ENCODE measurements around the gene DDX56.
"Not testable (repeated sequence)": the region's sequence is repeated elsewhere in the genome, so short reads cannot be mapped to it uniquely, and the experiment has no call there.

The DDX56 gene

DNA sequence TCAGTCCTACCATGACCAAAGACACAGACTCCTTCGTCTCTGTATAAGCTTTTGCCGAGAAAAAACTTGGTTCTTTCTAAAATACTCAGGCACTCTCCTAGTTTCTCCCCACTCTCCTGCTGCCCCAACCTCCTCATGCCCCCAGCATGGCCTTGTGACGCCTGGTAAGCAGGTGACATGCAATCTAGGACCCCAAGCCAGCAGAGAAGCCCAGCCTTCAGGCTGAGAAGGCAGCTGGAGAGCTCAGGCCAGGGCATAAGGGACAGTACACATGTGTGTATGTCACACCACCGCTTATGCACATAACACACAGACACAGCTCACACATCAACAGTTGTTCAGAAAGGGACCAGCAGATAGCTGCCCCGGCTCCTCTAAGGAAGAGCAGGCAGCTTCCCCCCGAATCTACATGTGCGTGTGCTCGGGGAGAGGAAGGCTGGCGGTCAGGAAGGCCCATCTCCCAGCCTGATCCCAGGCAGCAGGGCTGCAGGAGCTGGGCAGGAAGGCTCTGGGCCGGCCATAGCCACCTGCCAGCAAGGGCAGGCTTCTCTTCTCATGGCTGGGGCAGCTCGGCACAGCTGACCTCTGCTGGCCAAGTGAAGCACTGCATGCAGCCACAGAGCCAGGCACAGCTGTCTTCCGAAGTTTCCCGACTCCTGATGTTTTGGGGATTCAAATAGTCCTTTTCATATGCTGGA is 8.5 kb downstream of the DDX56 start:
- peaks cover 48% of the 10 kb centered on the region for H3K36me3 ChIP-seq
- H3K9me3 ChIP-seq, result no peaks in the 10 kb centered on the region
- H3K27ac ChIP-seq, result peak overlapping the region; percentile 73
- no peaks in the 10 kb centered on the region for H3K27me3 ChIP-seq
- TF ChIP-seq, protein P1, sequence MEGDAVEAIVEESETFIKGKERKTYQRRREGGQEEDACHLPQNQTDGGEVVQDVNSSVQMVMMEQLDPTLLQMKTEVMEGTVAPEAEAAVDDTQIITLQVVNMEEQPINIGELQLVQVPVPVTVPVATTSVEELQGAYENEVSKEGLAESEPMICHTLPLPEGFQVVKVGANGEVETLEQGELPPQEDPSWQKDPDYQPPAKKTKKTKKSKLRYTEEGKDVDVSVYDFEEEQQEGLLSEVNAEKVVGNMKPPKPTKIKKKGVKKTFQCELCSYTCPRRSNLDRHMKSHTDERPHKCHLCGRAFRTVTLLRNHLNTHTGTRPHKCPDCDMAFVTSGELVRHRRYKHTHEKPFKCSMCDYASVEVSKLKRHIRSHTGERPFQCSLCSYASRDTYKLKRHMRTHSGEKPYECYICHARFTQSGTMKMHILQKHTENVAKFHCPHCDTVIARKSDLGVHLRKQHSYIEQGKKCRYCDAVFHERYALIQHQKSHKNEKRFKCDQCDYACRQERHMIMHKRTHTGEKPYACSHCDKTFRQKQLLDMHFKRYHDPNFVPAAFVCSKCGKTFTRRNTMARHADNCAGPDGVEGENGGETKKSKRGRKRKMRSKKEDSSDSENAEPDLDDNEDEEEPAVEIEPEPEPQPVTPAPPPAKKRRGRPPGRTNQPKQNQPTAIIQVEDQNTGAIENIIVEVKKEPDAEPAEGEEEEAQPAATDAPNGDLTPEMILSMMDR (IDR thresholded peaks at IDR 0.05), result peak; percentile 95
- H3K4me3 ChIP-seq (ENCODE audit: low read depth in 1 of 2, low read length in 1 of 2), result no peak overlapping the region
- H3K4me1 ChIP-seq (ENCODE audit: control insufficient read depth in 1 of 2, insufficient read depth in 1 of 2, low read depth in 1 of 2, low read length in 1 of 2), result peaks cover 0 to 18% of the 10 kb centered on the region in 2 experiments

DNA sequence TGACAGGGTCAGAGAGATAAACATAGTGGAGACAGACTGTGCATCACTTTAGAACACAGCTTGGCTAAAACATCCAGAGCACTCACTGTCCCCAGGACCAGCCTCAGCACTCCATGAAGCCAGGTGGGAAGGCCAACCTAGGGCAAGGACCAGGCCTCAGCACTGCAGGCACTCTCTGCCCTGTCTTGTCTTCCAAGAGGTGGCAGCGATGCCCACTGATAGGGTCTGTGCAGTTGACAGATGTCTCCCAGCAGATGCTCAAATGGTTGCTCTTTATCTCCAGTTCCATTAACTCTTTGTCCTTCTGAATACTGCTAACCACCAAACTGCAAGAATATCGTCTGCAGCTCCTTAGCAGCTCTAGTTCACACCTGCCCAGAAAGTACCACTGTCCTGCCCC is 9.1 kb downstream of the DDX56 start:
- no peak overlapping the region for H3K4me3 ChIP-seq (ENCODE audit: low read depth in 1 of 2, low read length in 1 of 2)
- H3K27me3 ChIP-seq, result no peaks in the 10 kb centered on the region
- TF ChIP-seq, protein P1 (IDR thresholded peaks at IDR 0.05), result no peak
- H3K4me1 ChIP-seq (ENCODE audit: control insufficient read depth in 1 of 2, insufficient read depth in 1 of 2, low read depth in 1 of 2, low read length in 1 of 2), result peaks cover 0 to 18% of the 10 kb centered on the region in 2 experiments
- H3K36me3 ChIP-seq, result peaks cover 42% of the 10 kb centered on the region
- H3K9me3 ChIP-seq, result no peaks in the 10 kb centered on the region
- H3K27ac ChIP-seq, result no peak overlapping the region

DNA sequence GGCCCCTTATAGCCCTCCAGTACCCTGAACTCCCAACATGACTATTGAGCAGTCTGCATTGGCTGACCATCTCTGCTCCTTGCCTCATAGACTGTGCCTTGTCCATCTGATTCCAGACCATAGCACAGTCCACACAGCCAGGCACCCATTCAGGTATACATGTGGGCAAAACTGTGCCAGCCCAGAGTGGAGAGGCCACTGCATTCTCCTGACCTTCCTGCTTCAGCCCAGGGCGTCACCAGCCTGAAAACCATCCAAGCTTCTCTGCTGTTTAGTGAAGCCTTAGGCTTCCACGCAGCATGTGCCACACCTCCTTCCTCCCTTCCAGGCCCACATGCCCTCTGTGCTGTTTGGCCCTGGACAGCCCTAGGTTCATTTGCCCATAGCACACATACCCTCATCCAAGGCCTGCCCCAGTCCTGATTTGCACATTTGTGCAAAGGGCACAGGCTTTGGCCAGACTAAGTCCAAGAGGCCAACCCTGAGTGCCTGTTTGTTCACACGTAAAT is 10.5 kb downstream of the DDX56 start:
- Histone ChIP-seq H3K27ac (no peak overlapping the region), H3K4me3 (ENCODE audit: low read depth in 1 of 2, low read length in 1 of 2) (no peak overlapping the region), H3K36me3 (peaks cover 28% of the 10 kb centered on the region), H3K9me3 (no peaks in the 10 kb centered on the region), H3K27me3 (no peaks in the 10 kb centered on the region), H3K4me1 (ENCODE audit: control insufficient read depth in 1 of 2, insufficient read depth in 1 of 2, low read depth in 1 of 2, low read length in 1 of 2) (peaks cover 0 to 18% of the 10 kb centered on the region in 2 experiments)
- TF ChIP-seq, protein P1 (IDR thresholded peaks at IDR 0.05), result no peak

DNA sequence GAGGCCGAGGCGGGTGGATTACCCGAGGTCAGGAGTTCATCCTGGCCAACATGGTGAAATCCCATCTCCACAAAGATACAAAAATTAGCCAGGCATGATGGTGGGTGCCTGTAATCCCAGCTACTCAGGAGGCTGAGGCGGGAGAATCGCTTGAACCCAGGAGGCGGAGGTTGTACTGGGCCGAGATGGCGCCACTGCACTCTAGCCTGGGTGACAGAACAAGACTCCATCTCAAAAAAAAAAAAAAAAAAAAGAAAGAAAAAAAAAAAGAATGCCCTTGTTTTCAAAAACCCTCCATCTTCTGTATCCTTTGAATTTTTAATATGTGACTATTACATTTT is 11.1 kb downstream of the DDX56 start:
- Histone ChIP-seq H3K36me3 (peaks cover 22% of the 10 kb centered on the region), H3K4me1 (ENCODE audit: control insufficient read depth in 1 of 2, insufficient read depth in 1 of 2, low read depth in 1 of 2, low read length in 1 of 2) (peaks cover 0 to 18% of the 10 kb centered on the region in 2 experiments)
- not testable (repeated sequence) for H3K4me3 ChIP-seq (ENCODE audit: low read depth in 1 of 2, low read length in 1 of 2); H3K27ac ChIP-seq; H3K27me3 ChIP-seq; H3K9me3 ChIP-seq

DNA sequence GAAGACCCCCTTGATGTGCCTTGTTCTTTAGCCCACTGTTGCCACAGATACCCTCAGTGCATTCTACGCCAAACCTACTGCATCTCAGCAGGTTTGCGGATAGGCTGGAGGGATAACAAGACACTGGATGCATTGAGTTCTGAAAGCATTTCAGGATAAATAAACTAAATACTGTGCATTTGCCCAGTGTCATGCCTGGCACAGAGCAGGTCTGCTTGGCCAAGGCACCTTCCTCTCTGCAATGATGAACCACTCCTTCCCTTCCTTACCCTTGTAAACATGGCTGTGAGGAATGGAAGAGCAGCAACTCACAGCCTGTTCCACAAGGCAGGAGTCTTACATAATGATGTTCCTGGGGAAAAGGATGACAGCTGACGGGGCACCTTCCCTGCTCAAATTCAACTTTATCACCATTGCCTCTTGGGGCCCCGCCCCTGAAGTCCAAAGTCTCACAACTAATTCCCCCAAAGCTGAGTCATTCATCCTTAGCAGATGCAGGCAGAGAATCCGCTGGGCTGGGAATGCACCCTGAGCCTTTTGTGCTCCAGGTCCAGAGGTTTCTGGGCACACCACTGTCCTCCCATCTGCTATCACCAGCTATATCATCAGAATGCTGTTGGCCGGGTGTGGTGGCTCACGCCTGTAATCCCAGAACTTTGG is 11.6 kb downstream of the DDX56 start:
- no peak overlapping the region for H3K4me3 ChIP-seq (ENCODE audit: low read depth in 1 of 2, low read length in 1 of 2)
- no peak overlapping the region for H3K27ac ChIP-seq
- no peaks in the 10 kb centered on the region for H3K9me3 ChIP-seq
- no peaks in the 10 kb centered on the region for H3K27me3 ChIP-seq
- peaks cover 0 to 17% of the 10 kb centered on the region in 2 experiments for H3K4me1 ChIP-seq (ENCODE audit: control insufficient read depth in 1 of 2, insufficient read depth in 1 of 2, low read depth in 1 of 2, low read length in 1 of 2)
- TF ChIP-seq, protein P1 (IDR thresholded peaks at IDR 0.05), result no peak
- peaks cover 17% of the 10 kb centered on the region for H3K36me3 ChIP-seq

DNA sequence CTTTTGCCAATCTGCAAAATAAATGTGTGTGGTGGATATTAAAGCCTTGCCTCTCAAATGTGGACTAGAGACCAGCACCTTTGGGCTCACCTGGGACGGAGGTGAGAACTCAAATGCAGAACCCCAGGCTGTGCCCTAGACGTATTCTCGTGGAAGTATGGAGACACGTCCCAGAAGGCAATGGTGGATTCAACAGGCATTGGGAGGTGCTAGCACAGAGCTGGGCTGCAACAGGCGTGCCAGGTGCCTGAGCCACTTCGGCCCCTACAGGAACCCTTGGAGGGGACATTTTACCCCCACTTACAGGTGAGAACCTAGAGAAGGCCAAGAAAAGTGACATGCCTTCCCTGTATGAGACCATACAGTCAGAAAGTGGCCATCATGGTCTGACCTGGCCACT is 12.2 kb downstream of the DDX56 start:
- Histone ChIP-seq H3K4me3 (ENCODE audit: low read depth in 1 of 2, low read length in 1 of 2) (no peak overlapping the region), H3K9me3 (no peaks in the 10 kb centered on the region), H3K27me3 (no peaks in the 10 kb centered on the region), H3K4me1 (ENCODE audit: control insufficient read depth in 1 of 2, insufficient read depth in 1 of 2, low read depth in 1 of 2, low read length in 1 of 2) (peaks cover 0 to 11% of the 10 kb centered on the region in 2 experiments), H3K36me3 (peaks cover 12% of the 10 kb centered on the region), H3K27ac (no peak overlapping the region)
- TF ChIP-seq, protein P1 (IDR thresholded peaks at IDR 0.05), result no peak

Data from neutrophil (primary cell).